ENCODE measurements around the gene DPP6.
"Not testable (repeated sequence)": the region's sequence is repeated elsewhere in the genome, so short reads cannot be mapped to it uniquely, and the experiment has no call there.

DNA sequence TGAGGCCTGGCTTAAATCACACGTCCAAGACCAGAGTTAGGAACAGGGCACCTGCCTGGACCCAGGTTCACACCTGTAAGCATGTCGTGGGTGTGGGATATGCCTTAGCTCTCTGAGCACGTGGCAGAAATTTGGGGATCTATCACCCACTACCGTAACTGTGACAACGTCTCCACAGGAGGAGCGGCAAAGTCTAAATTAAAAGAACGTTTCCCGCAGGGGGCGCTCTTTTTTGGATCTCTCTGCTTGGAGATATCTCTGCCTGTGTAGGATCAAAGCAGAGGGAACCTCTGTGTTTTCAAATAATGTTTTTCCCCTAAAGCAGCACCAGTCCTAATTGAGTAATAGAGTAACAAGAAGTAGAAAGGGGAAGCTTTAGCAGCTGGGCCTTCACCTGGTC is 43.0 kb downstream of the DPP6 start:
- not testable (repeated sequence) for TF ChIP-seq EZH2 (IDR thresholded peaks at IDR 0.05; ENCODE audit: borderline replicate concordance); CTCF (IDR thresholded peaks at IDR 0.05; ENCODE audit: poor library complexity); EZH2phosphoT487 (IDR thresholded peaks at IDR 0.05; ENCODE audit: low read depth, severe bottlenecking, unreplicated experiment)
